ENCODE measurements around the gene CD69.

Gene CD69

DNA sequence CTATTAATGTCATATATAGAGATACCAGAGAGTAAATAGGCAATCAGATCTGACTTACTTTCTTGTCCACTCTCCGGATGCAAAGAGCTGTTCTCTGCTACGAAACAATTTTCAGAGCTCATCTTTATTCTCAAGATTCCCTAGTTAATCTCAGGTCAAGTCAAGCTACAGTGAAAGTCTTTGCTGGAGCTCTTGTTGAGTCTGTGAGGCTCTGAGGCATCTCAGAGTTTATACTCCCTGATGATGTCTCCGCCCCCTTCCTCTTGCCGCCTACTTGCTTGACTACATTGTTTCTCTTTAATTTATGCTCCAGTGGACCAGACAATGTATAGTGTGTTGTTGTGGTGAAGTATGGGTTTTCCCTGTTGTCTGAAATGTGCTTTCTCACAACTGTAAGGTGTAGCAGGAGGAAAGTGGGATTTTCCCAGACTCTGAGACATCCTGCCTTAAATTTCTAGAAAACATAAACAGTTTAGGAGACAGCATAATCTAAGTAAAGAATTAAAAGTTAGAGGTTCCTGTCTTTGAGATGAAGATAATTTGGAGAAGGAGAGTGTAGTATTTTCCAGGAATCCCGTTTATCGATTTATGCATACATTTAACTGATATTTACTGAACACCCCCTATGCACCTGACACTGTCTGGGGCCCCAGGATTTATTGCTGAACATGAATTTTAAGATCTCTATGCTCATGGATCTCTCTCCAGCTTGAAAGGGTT is at the start of gene CD69:
Gene CD69 (minus strand): TSS at position 203 of the 720 bp plus-strand sequence. CDS start 81 bp downstream, at position 122.
- DNase-seq = peak; percentile 80

DNA sequence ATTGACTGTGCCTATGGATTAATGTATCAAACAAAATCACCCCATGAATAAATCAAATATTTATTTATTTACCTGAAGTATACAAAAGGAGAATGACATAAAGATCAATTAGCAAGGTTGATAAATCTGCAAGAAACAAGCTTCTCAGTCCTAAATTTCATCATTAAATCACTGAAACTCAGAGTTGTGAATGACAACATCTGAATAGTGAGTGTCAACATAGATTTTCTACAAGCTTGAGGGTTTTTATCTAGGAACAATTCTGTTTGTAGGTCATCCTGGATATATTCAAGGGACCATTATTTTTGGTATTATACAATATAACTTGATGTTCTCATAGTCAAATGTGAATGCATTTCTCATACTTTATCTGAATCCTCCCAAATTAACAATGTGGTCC is 49.2 kb upstream of the CD69 start:
- DNase-seq = no peak

DNA sequence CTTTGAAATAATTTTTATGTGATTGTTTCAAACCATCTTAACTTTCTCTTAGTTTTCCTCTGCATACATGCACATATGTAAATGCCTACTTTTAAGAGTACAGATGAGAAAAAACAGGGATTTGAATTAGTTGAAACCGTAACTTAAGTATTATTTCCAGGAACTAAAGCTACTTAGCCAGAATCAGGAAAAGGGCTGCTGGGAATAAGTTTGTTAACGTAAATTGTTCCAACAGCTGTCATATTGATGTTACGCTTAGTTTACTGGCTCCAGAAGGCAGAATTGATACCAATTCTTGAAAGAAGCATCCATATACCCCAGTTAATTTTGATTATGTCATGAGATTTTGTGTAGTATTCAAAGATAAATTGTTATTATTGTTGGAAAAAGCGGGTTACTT is 48.6 kb upstream of the CD69 start:
- DNase-seq = no peak

DNA sequence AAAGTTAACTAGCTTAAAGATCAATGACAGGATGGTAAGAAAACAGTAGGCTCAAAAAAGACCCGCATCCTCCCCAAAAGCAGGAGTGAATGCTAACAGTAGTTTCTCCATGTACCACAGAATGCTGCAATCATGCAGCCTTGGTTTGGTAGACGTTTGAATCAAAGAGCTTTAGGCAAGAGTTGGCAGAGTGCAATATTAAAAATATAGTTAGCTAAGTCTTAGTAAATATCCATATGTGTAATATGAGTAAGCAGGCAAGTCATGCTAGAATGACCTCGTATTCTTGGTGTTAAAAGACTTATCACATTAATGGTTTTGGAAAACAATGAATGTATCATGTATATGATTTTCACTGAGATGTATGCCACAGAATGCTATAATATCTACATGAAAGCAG is 47.8 kb upstream of the CD69 start:
- no peak for DNase-seq

DNA sequence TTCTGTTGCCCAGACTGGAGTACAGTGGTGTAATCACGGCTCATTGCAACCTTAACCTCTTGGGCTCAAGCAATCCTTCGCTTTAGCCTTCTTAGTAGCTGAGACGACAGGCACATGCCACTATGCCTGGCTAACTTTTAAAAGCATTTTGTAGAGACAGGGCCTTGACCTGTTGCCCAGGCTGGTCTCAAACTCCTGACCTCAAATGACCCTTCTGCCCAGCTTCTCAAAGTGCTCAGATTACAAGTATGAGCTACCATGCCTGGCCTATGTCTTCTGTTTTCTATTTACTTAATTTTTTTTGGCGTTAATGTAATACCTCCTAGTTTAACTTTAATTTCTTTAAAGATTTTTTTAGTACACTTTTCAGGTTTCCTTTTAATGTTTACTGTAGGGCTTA is 46.0 kb upstream of the CD69 start:
- no peak for DNase-seq

DNA sequence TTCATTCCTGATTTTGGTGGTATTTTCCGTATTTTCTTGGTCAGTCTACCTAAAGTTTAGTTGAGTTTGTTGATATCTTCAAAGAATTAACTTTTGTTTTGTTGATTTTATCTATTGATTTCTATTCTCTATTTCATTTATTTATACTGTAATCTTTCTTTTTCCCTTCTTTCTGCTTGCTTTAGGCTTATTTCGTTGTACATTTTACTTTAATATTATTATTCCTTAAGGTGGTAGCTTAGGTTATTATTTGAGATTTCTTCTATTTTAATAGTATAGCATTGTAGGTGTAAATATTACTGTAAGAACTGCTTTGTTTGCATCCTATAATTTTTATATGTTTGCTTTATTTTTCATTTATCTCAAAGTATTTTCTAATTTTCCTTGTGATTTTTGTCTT is 45.2 kb upstream of the CD69 start:
- no peak for DNase-seq

DNA sequence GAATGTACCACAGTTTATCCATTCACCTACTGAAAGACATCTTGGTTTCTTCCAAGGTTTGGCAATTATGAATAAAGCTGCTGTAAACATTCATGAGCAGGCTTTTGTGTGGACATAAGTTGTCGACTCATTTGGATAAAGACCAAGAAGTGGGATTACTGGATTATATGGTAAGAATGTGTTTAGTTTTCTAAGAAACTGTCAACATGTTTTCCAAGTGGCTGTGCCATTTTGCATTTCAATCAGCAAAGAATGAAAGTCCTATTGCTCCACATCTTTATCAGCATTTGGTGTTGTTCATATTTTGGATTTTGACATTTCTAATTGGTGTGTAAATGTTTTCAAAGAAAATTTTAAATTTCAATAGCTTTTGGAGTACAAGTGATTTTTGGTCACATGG is 39.3 kb upstream of the CD69 start:
- DNase-seq = no peak

DNA sequence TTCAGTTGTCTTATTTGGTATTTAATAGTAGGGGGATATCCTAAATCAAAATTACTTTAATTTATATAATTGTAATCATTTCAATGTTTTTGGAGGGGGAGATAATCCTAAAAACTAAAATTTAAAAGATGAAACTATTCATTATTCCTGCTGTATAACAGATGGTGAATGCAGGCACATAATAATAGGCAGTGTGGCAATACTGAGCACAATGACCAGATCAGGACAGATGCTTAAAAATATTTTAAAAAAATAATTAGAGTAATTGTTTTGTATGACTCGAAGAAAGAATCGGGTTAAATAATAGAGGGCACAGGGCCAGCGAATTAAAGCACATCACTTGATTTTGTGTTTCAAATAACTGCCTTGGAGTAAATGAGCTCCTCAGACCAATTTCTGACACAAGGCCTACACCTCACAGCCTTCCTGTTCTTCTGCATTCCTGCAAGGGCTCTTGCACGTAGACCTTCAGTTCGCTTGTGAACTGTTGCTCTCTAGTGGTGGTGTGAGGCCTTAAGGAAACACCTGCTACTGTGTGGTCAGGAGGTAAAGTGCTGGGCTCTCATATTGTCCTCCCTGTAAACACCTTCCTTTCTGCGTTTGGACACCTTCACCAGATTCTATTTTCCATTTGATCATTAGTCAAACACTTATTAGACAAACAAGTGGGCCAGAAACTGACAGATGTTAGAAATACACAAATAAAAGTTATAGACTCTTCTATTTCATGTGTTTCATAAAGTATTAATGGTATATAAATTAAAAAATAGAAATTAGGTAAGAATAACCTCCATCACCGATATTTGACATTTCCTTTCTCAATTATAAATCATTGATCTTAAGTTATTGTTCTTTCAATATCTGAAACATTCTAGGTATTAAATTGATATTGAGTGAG is 37.3 kb upstream of the CD69 start:
- peak; percentile 68 for DNase-seq

DNA sequence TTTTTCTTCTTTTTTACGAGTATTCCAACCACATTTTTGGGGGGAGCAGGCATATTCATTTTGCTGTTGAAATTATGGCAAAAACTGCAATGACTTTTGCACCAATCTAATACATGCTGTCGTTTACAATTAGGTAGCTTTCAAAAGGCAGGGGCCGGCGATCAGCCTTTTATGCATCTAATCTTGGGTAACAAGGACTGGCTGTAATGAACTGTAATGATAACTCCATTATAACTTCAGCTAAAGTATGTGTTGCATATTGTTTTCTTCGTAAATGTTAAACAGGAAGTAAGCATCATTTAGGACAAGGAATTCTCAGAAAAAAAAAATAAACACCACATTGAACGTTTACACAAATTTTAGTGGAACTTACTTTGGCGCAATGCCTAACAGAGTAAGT is 36.3 kb upstream of the CD69 start:
- DNase-seq = no peak

DNA sequence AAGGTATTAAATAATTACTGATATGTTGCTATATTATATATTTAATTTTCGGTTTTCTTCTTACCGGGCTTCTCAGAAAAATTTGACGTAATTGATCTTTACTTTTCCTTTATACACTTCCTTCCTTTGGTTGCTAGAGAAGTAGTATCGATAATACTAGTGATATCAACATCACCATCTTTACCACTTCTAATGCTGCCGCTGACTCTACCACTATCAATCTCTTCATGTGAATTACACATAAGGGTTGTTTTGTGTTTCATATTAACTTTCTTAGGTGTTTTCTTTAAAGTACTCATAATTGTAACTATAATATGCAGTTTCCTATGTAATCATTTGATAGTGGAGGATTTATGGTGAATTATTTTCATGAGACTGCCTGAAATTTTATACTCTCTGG is 35.6 kb upstream of the CD69 start:
- DNase-seq = no peak

DNA sequence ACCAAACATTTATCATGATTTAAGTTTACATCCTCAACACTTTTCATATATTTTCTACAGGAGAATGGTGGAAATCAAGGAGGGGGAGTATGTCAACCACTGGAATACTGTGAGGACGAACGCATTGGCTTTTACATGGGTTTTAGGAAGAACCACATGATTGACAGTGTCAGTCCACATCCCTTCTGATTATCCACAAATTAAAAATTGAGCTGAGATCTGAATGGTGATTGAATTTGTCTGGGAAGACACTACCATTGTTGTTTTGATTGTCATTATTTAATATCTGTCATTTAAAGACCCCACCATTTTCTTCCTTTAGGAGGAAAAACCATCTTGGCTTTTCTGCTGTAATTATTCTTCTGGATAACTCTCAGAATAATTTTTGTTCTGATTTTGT is 35.2 kb upstream of the CD69 start:
- no peak for DNase-seq

DNA sequence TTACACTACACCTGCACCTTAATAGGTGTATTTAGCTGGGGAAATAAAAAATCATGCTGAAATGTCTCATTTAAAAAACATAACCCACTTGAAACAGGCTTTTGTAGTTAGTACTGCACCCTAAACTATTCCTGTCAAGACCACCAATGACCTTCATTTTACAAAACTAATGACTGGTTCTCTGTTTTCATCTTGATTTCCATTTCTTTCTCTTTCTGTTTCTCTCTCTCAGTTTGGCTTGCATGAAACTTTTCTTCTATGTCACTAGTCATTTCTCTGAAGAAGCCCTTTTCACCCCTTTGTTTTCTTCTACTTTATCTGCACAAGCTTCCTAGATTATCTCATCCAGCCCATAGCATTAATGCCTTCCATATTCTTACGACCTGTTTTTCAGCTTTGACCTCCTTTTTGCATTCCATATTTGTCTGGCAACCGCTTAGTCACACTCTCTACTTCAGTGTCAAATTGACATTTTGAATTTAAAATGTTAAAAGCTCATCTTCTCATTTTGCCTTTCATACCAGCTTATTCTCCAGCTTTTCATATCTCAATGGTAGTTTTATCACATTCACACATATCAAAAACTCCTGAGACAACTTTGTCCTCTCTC is 33.9 kb upstream of the CD69 start:
- no peak for DNase-seq

DNA sequence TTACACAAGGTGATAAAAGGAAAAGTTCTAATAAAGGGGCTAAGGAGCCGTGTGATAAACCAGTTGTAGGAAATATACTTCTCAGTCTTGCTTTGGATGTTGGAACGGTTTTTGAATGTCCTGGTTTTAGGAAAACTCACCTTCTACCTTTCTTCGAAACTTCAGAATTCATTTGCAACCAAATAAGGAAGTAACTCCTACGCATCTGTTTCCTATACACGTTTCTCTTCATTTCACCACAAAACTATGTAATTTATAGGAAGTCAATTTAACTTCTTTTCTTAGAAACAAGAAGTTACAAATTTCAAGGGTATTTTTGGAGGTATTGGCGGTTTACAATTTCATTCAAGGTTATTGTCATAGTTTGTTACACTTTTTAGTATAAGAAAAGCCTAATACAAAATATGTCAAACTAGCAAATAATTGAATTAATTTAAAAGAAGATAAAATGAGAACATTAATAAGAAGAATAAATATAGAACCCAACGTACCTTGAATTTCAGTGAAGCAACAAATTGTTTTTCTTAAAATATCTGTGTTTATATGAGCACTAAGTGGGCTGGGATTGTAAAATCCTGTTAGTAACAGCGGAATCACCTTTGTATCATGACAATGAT is 33.2 kb upstream of the CD69 start:
- no peak for DNase-seq

DNA sequence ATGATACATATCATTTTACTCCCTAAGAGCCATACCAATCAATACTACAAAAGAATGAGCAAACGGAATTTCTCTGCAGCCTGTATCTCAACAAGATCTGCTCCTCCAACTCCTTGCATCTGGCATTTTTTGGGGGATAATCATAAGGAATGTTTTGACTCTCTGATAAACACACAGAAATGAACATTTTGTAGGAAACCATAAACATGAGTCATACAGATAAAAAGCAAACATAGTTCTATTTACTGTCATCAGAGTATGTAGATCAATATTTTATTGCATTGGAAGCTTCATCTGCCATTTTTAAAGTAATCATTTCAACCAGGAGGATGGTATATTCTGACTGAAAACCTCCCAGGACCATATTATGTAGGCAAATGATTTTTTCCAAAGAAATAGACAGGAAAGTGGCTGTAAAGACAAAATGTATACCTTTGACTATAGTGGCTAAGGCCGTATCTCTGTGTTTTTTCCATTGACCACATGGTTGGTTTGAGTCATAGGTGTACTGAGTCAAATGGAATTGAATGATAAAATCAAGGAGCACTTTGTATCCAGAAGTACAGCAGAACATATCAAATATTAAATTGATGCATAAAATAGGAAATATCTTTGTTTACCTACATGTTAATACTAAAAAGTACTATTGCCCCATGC is 32.4 kb upstream of the CD69 start:
- DNase-seq = no peak

DNA sequence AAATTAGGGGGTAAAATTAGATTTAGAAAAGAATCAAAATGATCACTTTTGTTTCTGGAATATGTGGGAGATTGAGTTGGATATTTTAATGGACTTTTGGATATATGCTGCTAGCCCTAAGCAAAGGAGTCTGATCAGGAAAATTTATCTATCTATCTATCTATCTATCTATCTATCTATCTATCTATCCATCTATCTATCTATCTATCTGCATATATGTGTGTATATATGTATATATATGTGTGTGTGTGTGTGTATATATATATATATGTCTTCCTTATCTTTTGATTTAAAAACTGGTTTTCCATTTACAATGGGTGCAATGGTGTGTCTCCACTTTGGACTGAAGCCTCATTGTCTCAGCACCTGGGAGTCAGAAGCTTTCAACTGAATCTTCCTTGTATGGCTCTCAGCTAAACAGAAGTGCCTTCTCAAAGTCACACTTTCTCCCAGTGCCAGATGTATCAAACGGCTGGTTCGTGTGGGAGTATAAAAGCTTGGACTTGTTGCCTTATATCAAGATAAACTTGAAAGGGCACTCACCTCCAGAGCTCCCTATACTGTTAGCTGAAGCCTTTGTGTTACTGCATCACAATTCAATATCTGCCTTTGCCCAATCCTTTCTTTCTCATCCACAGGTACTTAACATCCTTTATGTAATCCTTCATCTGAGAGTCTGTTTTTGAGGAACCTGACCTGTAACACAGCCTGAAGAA is 31.6 kb upstream of the CD69 start:
- DNase-seq = no peak

DNA sequence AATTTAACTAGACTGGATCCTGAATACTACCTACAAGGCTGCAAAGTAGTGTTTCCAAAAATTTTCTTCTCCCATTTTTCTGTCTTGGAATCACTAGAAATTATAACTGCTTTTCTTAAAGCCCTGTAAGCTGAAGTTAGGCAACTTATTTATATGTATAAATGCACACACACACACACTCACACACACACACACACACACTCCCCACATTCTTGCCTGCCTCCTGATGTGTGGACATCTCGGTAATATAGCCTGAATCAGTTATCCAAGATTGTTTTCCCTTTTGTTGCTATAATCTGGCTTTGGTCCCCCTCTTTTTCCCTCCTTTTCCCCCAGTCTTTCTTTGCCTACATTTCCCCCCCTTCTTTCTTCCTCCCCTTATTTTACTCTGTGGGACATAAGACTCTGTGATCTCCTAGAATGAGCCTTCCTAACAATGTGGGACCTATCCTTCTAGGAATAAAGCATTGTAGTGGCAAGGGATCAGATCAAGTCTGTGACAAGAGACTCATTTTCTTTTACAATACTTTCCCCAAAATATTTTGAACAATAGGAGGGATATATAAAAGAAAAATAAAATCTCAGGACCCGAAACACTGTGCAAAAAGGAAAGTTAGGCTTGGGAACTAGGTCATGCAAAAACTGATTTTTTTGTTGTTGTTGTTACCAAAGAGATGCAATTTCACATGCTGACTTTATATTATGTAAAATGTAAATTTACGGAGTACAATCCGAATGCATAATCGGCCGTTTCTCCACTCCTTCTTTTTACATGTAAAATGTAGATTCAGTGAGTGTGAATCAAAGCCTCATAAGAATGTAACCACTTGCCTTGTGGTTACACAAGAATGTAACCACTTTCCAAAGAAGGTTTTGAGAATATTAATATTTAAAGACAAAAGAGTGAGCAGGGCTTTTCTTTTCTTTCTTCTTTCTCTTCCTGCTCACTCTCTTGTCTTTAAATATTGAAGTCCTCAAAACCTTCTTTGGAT is 26.3 kb upstream of the CD69 start:
- no peak for DNase-seq

DNA sequence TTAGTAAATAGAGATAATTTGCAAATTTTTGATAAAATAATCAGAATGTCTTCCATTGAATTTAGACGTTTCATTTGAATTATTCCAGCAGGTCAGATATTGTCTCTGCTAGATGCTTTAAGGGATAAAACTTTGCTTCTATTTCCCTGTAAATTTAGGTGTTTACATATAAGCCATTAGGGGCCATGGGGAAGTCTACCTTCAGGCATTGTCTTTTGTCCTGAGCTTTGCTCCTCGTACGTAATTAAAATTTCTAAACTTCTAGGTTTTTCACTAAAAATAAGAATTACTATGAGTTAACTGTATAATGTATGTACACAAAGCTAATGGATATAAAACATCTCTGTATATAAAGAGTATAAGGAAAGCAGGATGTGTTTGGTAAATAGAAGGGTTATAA is 24.1 kb upstream of the CD69 start:
- no peak for DNase-seq

DNA sequence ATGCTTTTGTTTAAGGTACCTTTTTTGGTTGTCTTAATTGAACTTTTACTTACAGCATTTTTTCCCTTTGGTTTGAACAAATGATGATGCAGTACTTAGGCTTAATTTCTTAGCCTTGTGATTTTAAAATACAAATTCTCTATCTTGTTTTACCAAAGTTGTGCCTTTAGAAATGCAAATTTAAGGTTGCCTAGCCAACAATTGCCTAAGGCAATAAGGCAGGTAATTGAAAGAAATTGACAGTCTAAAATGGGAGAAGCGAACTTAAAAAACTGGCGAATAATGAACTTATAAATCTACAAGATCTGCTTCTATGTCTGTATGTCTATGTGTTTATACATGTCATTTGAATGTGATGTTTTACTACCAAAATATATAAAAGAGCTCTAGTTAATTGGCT is 23.6 kb upstream of the CD69 start:
- DNase-seq = no peak

DNA sequence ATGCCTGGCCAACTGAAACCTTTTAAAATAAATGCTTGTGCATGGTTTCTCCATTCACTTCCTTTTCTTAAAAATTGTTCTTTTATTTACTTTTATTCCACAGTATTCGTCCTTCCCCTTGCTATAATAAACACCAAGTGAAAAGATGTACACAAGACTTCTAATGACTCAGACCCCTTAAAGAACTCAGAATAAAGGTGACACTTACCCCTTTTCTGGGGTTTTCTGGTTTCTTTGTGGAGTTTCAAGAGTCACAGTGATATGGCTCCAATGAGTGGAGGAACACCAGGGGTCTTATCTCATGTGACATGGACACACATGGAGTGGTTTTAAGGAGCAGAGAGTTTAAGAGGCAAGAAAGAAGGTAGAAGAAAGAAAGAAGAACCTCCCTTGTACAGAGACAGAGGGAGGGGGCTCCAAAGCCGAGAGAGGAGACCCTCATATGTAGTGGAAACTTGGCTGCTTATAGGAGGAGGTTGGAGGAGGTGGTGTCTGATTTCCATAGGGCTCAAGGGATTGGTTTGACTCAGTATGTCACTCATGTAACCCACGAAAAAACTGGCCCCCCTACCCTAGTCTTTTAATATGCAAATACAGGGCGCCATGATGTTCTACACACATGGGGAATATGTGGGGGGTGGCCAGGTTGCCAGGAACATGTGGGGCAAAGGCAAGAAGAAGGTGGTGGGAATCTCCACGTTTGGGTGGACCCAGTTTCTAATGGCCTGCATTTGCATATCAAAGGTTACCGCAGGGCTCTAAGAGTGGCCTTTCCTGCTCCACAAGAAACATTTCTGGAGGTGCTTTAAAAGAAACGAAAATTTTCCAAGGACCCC is 22.1 kb upstream of the CD69 start:
- DNase-seq = no peak

DNA sequence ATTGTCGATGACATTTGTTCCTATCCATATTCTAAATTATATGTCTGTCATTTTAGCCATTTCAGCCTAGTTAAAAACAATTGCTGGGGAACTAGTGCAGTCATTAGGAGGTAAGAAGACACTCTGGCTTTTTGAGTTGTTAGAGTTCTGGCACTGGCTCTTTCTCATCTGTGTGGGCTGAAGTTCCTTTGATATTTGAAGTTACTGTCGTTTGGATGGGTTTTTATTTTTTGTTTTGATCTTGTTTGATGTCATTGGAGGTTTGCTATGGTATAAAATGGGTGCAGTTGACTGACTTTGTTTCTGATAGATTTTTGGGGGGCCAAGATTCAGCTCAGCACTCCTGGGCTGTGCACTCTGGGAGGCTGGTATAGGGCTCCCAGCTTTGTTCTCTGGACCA is 20.7 kb upstream of the CD69 start:
- no peak for DNase-seq

All from stimulated activated CD8-positive, alpha-beta memory T cell treated with anti-CD3 and anti-CD28 coated beads, Interleukin-4, amount 100 ng/mL, for 48 hours (primary cell).